Endothelial cell of umbilical vein (primary cell): Measurements from ENCODE around the gene KCNK13. TPM values are rescaled to one million over a fixed set of nuclear protein-coding genes. Genes with fewer than 3 reads are reported as not detected.

ENCODE experiments used
- BruUV-seq: library from RNA; stranded (reverse); fragments of 400-500 nt; replicated peaks from 2 replicates; lab custom pipeline; 2021; lab: Mats Ljungman, UMichigan
- CTCF ChIA-PET: fragments of 300-600, 350-600 bp; sonication (Branson Sonifier 250); formaldehyde crosslinking; loops from one replicate; lab custom pipeline; 2021; ENCODE audit warnings: antibody characterized with exemption, inconsistent platforms; lab: Charles Lee
- POLR2A ChIA-PET: fragments of 300-600, 350-600 bp; sonication (Branson Sonifier 250); formaldehyde crosslinking; loops from one replicate; lab custom pipeline; 2021; ENCODE audit warnings: antibody characterized with exemption, inconsistent platforms; lab: Charles Lee
- DNase-seq: peaks from one replicate; pipeline ENCODE4 v3.0.0-alpha.2; 2011; ENCODE audit warnings: low read depth, low spot score
- FAIRE-seq: peaks from 2 replicates; lab custom pipeline; 2011; peaks lifted over from hg19 to GRCh38; lab: Jason Lieb, UNC
- H2AFZ ChIP-seq: 2 replicates; pipeline ENCODE4 v1.6.0; 2012; ENCODE audit warnings: low read depth, low read length, control low read depth, inconsistent platforms
- H3K27ac ChIP-seq: 2 replicates; pipeline ENCODE4 v1.5.1; 2011; ENCODE audit warnings: low read depth, mild to moderate bottlenecking, control low read depth, low read length, moderate library complexity; ENCODE audit not compliant: insufficient read depth
- H3K27me3 ChIP-seq, 2 experiments: 2 replicates each; pipeline versions ENCODE4 v1.6.0 to v1.6.1; 2011; ENCODE audit warnings: low read length in 2 of 2, mixed read lengths in 1 of 2; ENCODE audit not compliant: control insufficient read depth in 2 of 2, insufficient read depth in 2 of 2
- H3K36me3 ChIP-seq, 2 experiments: 2 replicates in 1 of 2; 3 replicates in 1 of 2; pipeline ENCODE4 v1.5.1; 2011; ENCODE audit warnings: low read length in 2 of 2, mild to moderate bottlenecking in 1 of 2, moderate library complexity in 1 of 2; ENCODE audit not compliant: control insufficient read depth in 2 of 2, insufficient read depth in 2 of 2; ENCODE audit errors: extremely low read depth in 1 of 2
- H3K4me1 ChIP-seq: 3 replicates; pipeline ENCODE4 v1.5.1; 2011; ENCODE audit warnings: mild to moderate bottlenecking, low read length; ENCODE audit not compliant: control insufficient read depth, insufficient read depth; ENCODE audit errors: extremely low read depth
- H3K4me2 ChIP-seq: 2 replicates; pipeline ENCODE4 v1.6.1; 2011; ENCODE audit warnings: low read length, control low read depth, mixed read lengths; ENCODE audit not compliant: insufficient read depth
- H3K4me3 ChIP-seq, 3 experiments: fragments of 200-600 bp in 1 of 3; sonication (generic), shearing (Covaris generic) in 1 of 3; replicated peaks in 1 of 3; 2 replicates each; pipeline ENCODE4 v1.5.1; 2011 to 2016; ENCODE audit warnings: control low read depth in 3 of 3, low read length in 3 of 3, mild to moderate bottlenecking in 2 of 3, inconsistent platforms in 1 of 3, low read depth in 1 of 3, moderate library complexity in 1 of 3; ENCODE audit not compliant: insufficient read depth in 1 of 3
- H3K79me2 ChIP-seq: 2 replicates; pipeline ENCODE4 v1.6.0; 2012; ENCODE audit warnings: low read length, inconsistent platforms; ENCODE audit not compliant: control insufficient read depth, insufficient read depth
- H3K9ac ChIP-seq: replicated peaks from 2 replicates; pipeline ENCODE3; 2011; ENCODE audit warnings: low read length, control low read depth; ENCODE audit not compliant: insufficient read depth; ENCODE audit errors: extremely low read depth
- H3K9me1 ChIP-seq: replicated peaks from 3 replicates; pipeline ENCODE4 v1.6.0; 2011; ENCODE audit warnings: mild to moderate bottlenecking, low read length; ENCODE audit not compliant: control insufficient read depth, insufficient read depth; ENCODE audit errors: extremely low read depth
- H3K9me3 ChIP-seq: replicated peaks from 2 replicates; pipeline ENCODE4 v1.5.1; 2012; ENCODE audit warnings: low read length, inconsistent platforms; ENCODE audit not compliant: control insufficient read depth, insufficient read depth
- H4K20me1 ChIP-seq: replicated peaks from 2 replicates; pipeline ENCODE3; 2011; ENCODE audit warnings: mild to moderate bottlenecking, low read length; ENCODE audit not compliant: control insufficient read depth, insufficient read depth; ENCODE audit errors: extremely low read depth
- EZH2 ChIP-seq: IDR thresholded peaks from 2 replicates; pipeline ENCODE4 v1.6.1; 2012; ENCODE audit warnings: borderline replicate concordance, low read depth, mild to moderate bottlenecking, moderate library complexity, low read length, inconsistent platforms; ENCODE audit not compliant: severe bottlenecking
- FOS ChIP-seq: IDR thresholded peaks from 2 replicates; pipeline ENCODE4 v1.6.1; 2011; ENCODE audit warnings: mild to moderate bottlenecking, low read length, moderate library complexity, borderline replicate concordance; ENCODE audit not compliant: insufficient read depth
- GATA2 ChIP-seq: IDR thresholded peaks from 2 replicates; pipeline ENCODE4 v1.7.0; 2011; ENCODE audit warnings: low read depth, mild to moderate bottlenecking, moderate library complexity, mixed read lengths, low read length; ENCODE audit not compliant: insufficient read length, insufficient read depth
- JUN ChIP-seq: IDR thresholded peaks from 2 replicates; pipeline ENCODE4 v1.6.1; 2011; ENCODE audit warnings: borderline replicate concordance, low read depth; ENCODE audit not compliant: insufficient read length, insufficient read depth
- MAX ChIP-seq: IDR thresholded peaks from 2 replicates; pipeline ENCODE4 v1.6.1; 2011; ENCODE audit not compliant: insufficient read depth, insufficient read length
- MYC ChIP-seq: IDR thresholded peaks from one replicate; pipeline ENCODE4 v1.6.1; 2011; ENCODE audit warnings: mild to moderate bottlenecking, low read depth, low read length
- POLR2A ChIP-seq: IDR thresholded peaks from 2 replicates; pipeline ENCODE4 v1.6.1; 2012; ENCODE audit warnings: low read depth, mild to moderate bottlenecking, control low read depth, low read length
- POLR2AphosphoS5 ChIP-seq: IDR thresholded peaks from 2 replicates; pipeline ENCODE4 v1.6.1; 2012; ENCODE audit warnings: low read depth, mild to moderate bottlenecking, control low read depth, low read length, moderate library complexity; ENCODE audit not compliant: insufficient read depth
- dilution Hi-C: fragments of 300-500 bp; cut with MboI; formaldehyde crosslinking; loops from one replicate; pipeline ENCODE4 v1.15.0; 2019; ENCODE audit warnings: low sequenced_read_pairs; ENCODE audit not compliant: extremely low pct_ligation_motif_present
- intact Hi-C: fragments of 100-400 bp; cut with micrococcal nuclease; formaldehyde crosslinking; loops from one replicate; pipeline ENCODE4 v1.10.0; 2022
- polyA plus RNA-seq, 4 experiments: library from polyadenylated mRNA; depleted of rRNA in 3 of 4; stranded (reverse) in 3 of 4; unstranded in 1 of 4; fragments of >200 nt; gene quantifications; 2 replicates each; pipeline versions ENCODE4 v1.2.1 to v1.2.3, GENCODE V29; 2011 to 2012; ENCODE audit warnings: missing spikeins in 1 of 4
- total RNA-seq: library from RNA; stranded (reverse); gene quantifications from 2 replicates; pipeline ENCODE4 v1.2.3, GENCODE V29; 2021
- TF ChIP-seq, protein P1 (sequence below), 2 donors: IDR thresholded peaks; 1 replicate in 1 of 2; 2 replicates in 1 of 2; pipeline ENCODE4 v1.5.1; 2011; ENCODE audit warnings: low read length in 2 of 2, mild to moderate bottlenecking in 2 of 2, moderate library complexity in 2 of 2, control low read depth in 1 of 2, inconsistent platforms in 1 of 2, low read depth in 1 of 2; ENCODE audit not compliant: insufficient read depth in 1 of 2; ENCODE audit errors: extremely low read depth in 1 of 2

The KCNK13 gene
- total and polyA plus RNA-seq, 2 donors (not counting 3 experiments of a cell fraction or from before 2014, with no cell fraction given): not detected

GRCh38 chr14:90042496-90043252 is 19.1 kb upstream of the KCNK13 start:
- H3K9me1 ChIP-seq: no peaks in the 10 kb centered on the region
- no peak overlapping the region for H3K9ac ChIP-seq
- H3K4me1 ChIP-seq: no peaks in the 10 kb centered on the region
- ChIA-PET POLR2A (no interaction called here), CTCF (no interaction called here)
- no TSS peak for BruUV-seq
- dilution Hi-C loops (no loop called here), intact Hi-C loops (no loop called here)
- no peak overlapping the region for H2AFZ ChIP-seq
- H3K4me2 ChIP-seq: no peak overlapping the region
- no peaks in the 10 kb centered on the region for H3K9me3 ChIP-seq
- DNase-seq (no peak), FAIRE-seq (no peak)
- no peak overlapping the region for H3K4me3 ChIP-seq
- H3K27ac ChIP-seq: no peak overlapping the region
- H3K27me3 ChIP-seq: no peaks in the 10 kb centered on the region
- H3K36me3 ChIP-seq: no peaks in the 10 kb centered on the region
- H4K20me1 ChIP-seq: no peaks in the 10 kb centered on the region
- H3K79me2 ChIP-seq: no peaks in the 10 kb centered on the region
- TF ChIP-seq POLR2AphosphoS5 (no peak), POLR2A (no peak), GATA2 (no peak), JUN (no peak), EZH2 (no peak), MYC (no peak), FOS (no peak), MAX (no peak)
- TF ChIP-seq, protein P1, sequence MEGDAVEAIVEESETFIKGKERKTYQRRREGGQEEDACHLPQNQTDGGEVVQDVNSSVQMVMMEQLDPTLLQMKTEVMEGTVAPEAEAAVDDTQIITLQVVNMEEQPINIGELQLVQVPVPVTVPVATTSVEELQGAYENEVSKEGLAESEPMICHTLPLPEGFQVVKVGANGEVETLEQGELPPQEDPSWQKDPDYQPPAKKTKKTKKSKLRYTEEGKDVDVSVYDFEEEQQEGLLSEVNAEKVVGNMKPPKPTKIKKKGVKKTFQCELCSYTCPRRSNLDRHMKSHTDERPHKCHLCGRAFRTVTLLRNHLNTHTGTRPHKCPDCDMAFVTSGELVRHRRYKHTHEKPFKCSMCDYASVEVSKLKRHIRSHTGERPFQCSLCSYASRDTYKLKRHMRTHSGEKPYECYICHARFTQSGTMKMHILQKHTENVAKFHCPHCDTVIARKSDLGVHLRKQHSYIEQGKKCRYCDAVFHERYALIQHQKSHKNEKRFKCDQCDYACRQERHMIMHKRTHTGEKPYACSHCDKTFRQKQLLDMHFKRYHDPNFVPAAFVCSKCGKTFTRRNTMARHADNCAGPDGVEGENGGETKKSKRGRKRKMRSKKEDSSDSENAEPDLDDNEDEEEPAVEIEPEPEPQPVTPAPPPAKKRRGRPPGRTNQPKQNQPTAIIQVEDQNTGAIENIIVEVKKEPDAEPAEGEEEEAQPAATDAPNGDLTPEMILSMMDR (IDR thresholded peaks at IDR 0.05; ENCODE audit: extremely low read depth in 1 of 2, insufficient read depth in 1 of 2, low read depth in 1 of 2, low read length in 2 of 2): no peak
